ENCODE measurements around the gene HNRNPC. TPM values are rescaled to one million over a fixed set of nuclear protein-coding genes. Genes with fewer than 3 reads are reported as not detected.
A peak's percentile ranks its signal among the peaks of the same experiment; 100 is the strongest.

Gene HNRNPC
- total and polyA plus RNA-seq, 2 of the 8 experiments (the other 6 are each of a cell fraction or from before 2014, with no cell fraction given), result 781 to 1,207 TPM

DNA sequence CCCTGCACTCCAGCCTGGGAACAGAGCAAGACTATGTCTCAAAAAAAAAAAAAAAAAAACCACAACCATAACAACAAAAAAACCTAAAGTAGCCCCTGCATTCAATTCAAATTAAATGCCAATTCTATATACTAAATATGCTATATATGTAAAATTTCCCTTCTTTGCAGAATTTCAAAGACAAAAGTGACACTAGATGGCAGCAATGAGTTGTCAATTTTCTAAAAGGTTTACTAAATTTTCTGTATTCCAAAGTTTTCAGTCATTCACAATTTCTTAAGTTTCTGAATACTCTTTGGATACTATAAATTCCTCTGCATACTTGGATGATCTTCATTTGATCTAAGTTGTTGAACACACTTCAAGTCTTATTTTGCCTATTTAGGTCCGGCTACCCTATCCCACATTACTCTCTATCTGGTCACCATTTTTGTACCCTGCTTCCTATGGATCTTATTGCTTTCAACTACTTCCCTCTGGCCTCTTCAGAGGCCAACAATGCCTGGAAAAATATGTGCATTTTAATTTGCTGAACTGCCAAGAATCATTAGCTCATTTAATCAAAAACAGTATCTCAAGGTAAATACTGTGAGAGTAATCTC is 27.9 kb downstream of the HNRNPC start:
- H3K23ac ChIP-seq (ENCODE audit: insufficient read length), result no peak overlapping the region
- no peak overlapping the region for H4K8ac ChIP-seq (ENCODE audit: extremely low read depth, insufficient read depth, low read length)
- no peak overlapping the region for H3K4me3 ChIP-seq (ENCODE audit: extremely low read depth in 1 of 4, insufficient read depth in 2 of 4, low read depth in 3 of 4, low read length in 4 of 4)
- no peak overlapping the region for H2BK15ac ChIP-seq (ENCODE audit: low read length)
- H3K27ac ChIP-seq (ENCODE audit: low read depth, low read length), result no peak overlapping the region
- no peak for TF ChIP-seq KDM1A (IDR thresholded peaks at IDR 0.05; ENCODE audit: borderline replicate concordance, low read length)
- TF ChIP-seq POLR2A (IDR thresholded peaks at IDR 0.05; ENCODE audit: control extremely low read depth in 1 of 2, low read depth in 2 of 2, low read length in 2 of 2), result 0 out of 3 replicates have a peak, but pooled peaks of 1 of the 2 experiments have one; percentile 6
- TF ChIP-seq KDM4A (IDR thresholded peaks at IDR 0.05; ENCODE audit: low read depth, low read length, severe bottlenecking), result no peak
- H4K5ac ChIP-seq (ENCODE audit: insufficient read length, low read depth, low read length), result no peak overlapping the region
- H3K27me3 ChIP-seq (replicated peaks in 1 of 4; ENCODE audit: control insufficient read depth in 3 of 4, extremely low read depth in 1 of 4, insufficient read depth in 3 of 4, low read length in 3 of 4), result no peaks in the 10 kb centered on the region
- no peak overlapping the region for H3K14ac ChIP-seq (ENCODE audit: insufficient read length)
- no peak overlapping the region for H2BK20ac ChIP-seq (ENCODE audit: low read length)
- H3K36me3 ChIP-seq (ENCODE audit: control insufficient read depth in 2 of 4, insufficient read depth in 4 of 4, low read length in 3 of 4), result peaks cover 2 to 83% (median 17%) of the 10 kb centered on the region in 4 experiments; a peak in 6 of 8 replicates
- H3K79me2 ChIP-seq (ENCODE audit: control insufficient read depth in 1 of 2, insufficient read depth in 2 of 2, low read length in 2 of 2), result peaks cover 46 to 100% of the 10 kb centered on the region in 2 experiments
- H2BK5ac ChIP-seq (ENCODE audit: low read depth, low read length), result no peak overlapping the region
- no peak overlapping the region for H3K4me2 ChIP-seq (ENCODE audit: insufficient read depth in 1 of 2, low read depth in 2 of 2, low read length in 2 of 2)
- H3K56ac ChIP-seq (replicated peaks; ENCODE audit: insufficient read length, low read depth, low read length), result no peak overlapping the region
- no peaks in the 10 kb centered on the region for H3K23me2 ChIP-seq (ENCODE audit: low read depth, low read length)
- H3K18ac ChIP-seq (ENCODE audit: extremely low read depth, low read length), result no peak overlapping the region
- no peak for DNase-seq (ENCODE audit: low read depth in 1 of 2, low spot score in 2 of 2)
- no peak for FAIRE-seq
- no peak overlapping the region for H2BK120ac ChIP-seq (replicated peaks; ENCODE audit: low read depth, low read length)
- H2AFZ ChIP-seq (ENCODE audit: low read length), result no peak overlapping the region
- CTCF ChIA-PET (ENCODE audit: partially characterized antibody), result interaction anchor here (1.3 to 2.2 kb wide), 4 partner anchors 9 to 24 kb away, joined by 3 to 17 read pairs (median 5); no protein-coding TSS in a partner anchor
- H3K9me3 ChIP-seq (ENCODE audit: insufficient read depth in 2 of 2, low read depth in 1 of 2, low read length in 1 of 2), result no peaks in the 10 kb centered on the region
- POLR2A ChIA-PET (ENCODE audit: partially characterized antibody), result interaction anchor here (0.8 to 24.2 kb wide), 11 partner anchors 9 to 66 kb away, joined by 3 to 836 read pairs (median 3); no protein-coding TSS in a partner anchor
- H2BK12ac ChIP-seq (ENCODE audit: low read depth, low read length), result no peak overlapping the region
- peaks cover 2% of the 10 kb centered on the region; the same call in 1 of the 2 replicates for H3K79me1 ChIP-seq (ENCODE audit: low read depth, low read length)
- H2AK5ac ChIP-seq (ENCODE audit: low read depth, low read length), result no peak overlapping the region
- H3K4ac ChIP-seq (replicated peaks; ENCODE audit: insufficient read length, low read depth, low read length), result no peak overlapping the region
- no peaks in the 10 kb centered on the region; a peak in 1 of 7 replicates for H3K4me1 ChIP-seq (replicated peaks in 1 of 4; ENCODE audit: control insufficient read depth in 3 of 4, insufficient read depth in 4 of 4, low read length in 3 of 4)
- H4K91ac ChIP-seq (replicated peaks; ENCODE audit: insufficient read length, low read length), result no peak overlapping the region
- no peak overlapping the region for H3K9ac ChIP-seq (replicated peaks in 1 of 4; ENCODE audit: extremely low read depth in 1 of 4, low read depth in 3 of 4, low read length in 3 of 4)
- WGBS, 2 experiments (ENCODE audit: extremely low coverage in 1 of 2, insufficient coverage in 1 of 2, insufficient read length in 1 of 2, insufficient replicate concordance in 2 of 2, low coverage in 1 of 2, low lambda C conversion rate in 2 of 2, missing lambda C conversion rate in 1 of 2), result 96% methylated on average over 1 of the region's 1 CpG; no CpG with 5 or more reads in 1 of the 2 experiments
- peaks cover 24 to 34% of the 10 kb centered on the region in 2 experiments for H4K20me1 ChIP-seq (replicated peaks in 1 of 2; ENCODE audit: control insufficient read depth in 1 of 2, insufficient read depth in 2 of 2, low read length in 2 of 2)

Measured in H1 (cell line).